Activated CD4-positive, alpha-beta T cell treated with anti-CD3 and anti-CD28 coated beads, Interleukin-2, amount 50 U/mL, for 1 hour (primary cell): ENCODE results near the gene SPATA13.
"Not testable (repeated sequence)": the region's sequence is repeated elsewhere in the genome, so short reads cannot be mapped to it uniquely, and the experiment has no call there.

ENCODE experiments used
- DNase-seq: peaks from one replicate; pipeline ENCODE4 v3.0.0-alpha.2; 2020

The SPATA13 gene

DNA sequence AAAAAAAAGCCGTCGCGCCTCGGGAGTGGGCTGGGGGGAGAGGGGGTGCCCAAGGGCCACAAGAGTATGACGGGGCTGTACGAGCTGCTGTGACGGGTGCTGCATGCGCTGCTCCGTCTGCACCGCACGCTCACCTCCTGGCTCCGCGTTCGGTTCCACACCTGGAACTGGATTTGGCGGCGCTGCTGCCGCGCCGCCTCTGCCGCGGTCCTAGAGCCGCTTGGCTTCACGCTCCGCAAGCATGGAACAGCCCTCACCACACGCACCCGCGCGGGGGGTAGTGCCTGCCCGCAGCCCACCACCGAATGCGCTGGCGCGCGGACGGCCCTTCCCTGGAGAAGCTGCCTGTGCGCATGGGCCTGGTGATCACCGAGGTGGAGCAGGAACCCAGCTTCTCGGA is 167.6 kb downstream of the SPATA13 start:
- no peak for DNase-seq

GRCh38 chr13:24338721-24339120 is 178.2 kb downstream of the SPATA13 start:
- no peak for DNase-seq

GRCh38 chr13:24339937-24340607 is 179.6 kb downstream of the SPATA13 start:
- DNase-seq, result no peak

DNA sequence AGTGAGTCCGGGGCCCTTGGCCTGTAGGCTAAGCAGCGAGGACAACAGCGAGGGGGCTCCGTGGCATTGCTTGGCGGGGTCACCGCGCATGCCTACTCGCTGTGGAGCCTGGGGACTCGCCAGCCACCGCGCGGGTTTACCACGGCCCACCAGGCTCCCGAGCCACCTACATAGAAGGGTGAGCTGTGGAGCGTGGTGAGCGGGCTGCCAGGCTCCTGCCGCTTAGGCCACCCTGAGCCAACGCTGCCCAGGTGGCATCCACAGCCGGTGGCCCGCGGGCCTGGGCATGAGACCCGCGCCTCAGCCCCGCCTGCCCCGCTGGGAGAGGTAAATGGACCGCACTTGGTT is 180.1 kb downstream of the SPATA13 start:
- no peak for DNase-seq

DNA sequence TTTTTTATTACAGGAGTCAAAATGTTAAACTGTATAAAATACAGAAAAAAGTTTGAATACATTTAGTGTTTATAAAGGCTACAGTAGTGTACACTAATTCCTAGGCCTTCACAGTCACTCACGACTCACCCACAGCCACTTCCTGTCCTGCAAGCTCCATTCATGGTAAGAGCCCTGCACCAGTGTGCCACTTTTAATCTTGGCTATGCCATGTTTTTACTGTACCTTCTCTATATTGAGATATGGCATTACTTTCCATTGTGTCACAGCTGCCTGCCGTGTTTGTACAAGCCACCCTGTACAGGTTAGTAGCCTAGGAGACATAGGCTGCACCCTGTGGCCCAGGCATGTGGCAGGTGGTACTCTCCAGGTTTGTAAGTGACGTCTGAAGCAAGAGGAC is 180.9 kb downstream of the SPATA13 start:
- no peak for DNase-seq

GRCh38 chr13:24348385-24348784 is 187.9 kb downstream of the SPATA13 start:
- no peak for DNase-seq

DNA sequence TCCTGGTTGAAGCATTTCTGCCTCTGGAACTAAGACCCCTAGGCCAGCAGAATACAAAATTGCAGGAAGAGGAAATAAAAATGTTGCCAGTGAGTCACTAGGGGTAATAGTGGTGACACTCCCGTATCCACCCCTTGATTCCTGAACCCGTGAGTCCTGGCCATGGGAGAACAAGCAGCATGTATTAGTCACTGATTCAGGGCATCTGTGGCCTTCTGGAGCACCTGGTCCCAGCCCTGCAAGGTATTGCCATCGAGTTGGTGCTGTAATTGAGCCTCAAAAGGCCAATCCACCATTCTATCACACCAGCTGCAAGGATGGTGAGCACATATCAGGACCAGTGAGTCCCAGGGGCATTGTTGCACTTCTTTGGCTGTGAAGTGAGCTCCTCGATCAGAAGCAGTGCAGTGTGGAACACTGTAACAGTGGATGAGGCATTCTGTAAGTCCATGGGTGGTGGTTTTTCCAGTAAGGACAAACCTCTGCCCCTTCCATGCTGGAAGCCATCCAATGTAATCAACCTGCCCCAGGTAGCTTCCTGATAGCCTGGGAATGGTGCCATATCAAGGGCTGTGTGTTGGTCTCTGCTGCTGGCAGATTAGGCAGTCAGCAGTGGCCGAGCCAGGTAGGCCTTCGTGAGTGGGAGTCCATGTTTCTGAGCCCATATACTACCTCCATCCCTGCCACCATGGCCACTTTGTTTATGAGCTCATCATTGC is 188.4 kb downstream of the SPATA13 start:
- DNase-seq, result no peak

DNA sequence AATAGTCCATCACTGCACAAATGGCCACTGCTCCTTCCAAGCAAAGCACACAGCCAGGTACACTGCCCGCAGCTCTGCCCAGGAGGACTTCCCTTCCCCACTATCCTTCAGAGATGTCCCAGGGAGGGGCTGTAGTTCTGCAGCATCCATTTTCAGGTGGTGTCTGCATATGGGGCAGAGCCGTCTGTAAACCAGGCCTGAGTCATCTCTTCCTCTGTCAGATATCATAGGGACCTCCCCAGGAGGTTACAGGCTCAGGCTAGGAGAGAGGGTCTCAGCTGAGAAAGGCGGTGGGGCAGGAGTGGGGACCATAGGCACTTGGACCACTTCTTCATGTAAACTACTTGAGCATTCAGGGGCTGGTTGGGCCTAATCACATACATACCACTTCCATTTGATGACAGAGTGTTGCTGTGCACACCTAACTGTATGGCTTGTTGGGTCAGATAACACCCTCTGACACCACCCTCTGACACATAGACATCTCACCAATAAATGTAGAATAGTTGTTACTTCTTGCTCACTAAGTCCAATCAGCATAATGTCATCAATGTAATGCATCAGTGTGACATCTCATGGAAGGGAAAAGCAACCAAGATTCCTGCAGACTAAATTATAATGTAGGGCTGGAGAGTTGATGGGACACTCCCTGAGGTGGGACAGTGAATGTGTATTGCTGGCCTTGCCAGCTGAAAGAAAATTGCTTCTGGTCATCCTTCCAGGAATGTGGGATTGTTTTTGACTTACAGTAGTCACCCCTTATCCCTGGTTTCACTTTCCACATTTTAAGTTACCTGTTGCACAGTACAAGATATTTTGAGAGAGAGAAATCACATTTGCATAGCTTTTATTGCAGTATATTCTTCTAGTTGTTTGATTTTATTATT is 189.5 kb downstream of the SPATA13 start:
- not testable (repeated sequence) for DNase-seq

GRCh38 chr13:24351423-24351822 is 190.9 kb downstream of the SPATA13 start:
- no peak for DNase-seq

DNA sequence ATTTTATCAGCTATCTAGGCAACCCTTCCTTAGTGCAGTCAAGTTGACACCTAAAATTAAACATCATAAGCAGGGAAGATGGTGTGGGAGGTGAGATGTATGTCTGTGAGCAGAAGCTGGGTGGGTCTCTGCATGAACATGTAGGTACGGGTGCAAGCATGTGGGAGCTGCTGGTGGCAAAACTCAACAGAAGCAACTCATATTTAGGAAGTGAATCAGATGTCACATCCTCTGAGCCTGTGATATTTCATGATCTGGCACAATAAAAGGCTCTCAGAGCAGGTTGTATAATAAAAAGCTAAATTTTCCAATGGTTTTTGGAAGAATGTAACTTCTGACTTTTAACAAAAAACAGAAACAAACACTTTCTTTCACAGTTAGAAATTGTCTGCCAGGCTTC is 193.2 kb downstream of the SPATA13 start:
- no peak for DNase-seq

DNA sequence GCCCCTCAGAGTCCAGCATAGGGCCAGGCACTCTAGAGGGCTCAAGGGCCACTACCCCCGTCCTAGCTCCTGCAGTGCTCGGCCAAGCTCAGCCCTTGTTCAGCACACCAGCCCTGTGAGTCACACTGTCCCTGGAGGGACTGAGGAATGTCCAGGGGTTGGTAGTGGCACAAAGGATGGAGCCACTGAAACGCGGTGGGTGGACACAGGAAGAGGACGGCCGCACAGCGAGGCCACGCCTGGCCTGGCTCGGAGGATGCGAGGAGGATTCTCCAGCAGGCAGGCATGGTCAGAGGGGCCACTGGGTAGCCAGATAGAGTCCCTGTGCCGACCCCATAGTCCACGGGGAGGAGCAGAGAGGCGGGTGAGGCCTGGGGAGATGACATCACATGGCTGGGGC is 194.6 kb downstream of the SPATA13 start:
- DNase-seq, result no peak

GRCh38 chr13:24356270-24356669 is 195.8 kb downstream of the SPATA13 start:
- no peak for DNase-seq
